OCI-M2 (cell line): Measurements from ENCODE around the gene DELE1.

Experiments used
- DNase-seq: peaks from one replicate; lab custom pipeline; 2025; ENCODE audit not compliant: unreplicated experiment; lab: John Stamatoyannopoulos, UW

The DELE1 gene

GRCh38 chr5:141954194-141954593 is 30.5 kb downstream of the DELE1 start:
- no peak for DNase-seq

GRCh38 chr5:141957367-141957996 is 33.8 kb downstream of the DELE1 start:
- no peak for DNase-seq

- DNase-seq = no peak
Measured at GRCh38 chr5:141958113-141958512, 34.4 kb downstream of the DELE1 start, which contains the start of gene PCDH12. PCDH12 (minus strand) TSS chr5:141958202; CDS start chr5:141957851, 351 bp downstream.

- no peak for DNase-seq
Measured at GRCh38 chr5:141958546-141959172, 35.0 kb downstream of the DELE1 start.

GRCh38 chr5:141960018-141960417 is 36.3 kb downstream of the DELE1 start:
- no peak for DNase-seq

GRCh38 chr5:141960449-141961323 is 37.0 kb downstream of the DELE1 start:
- DNase-seq = peak; percentile 7

- no peak for DNase-seq
Measured at GRCh38 chr5:141961466-141961865, 37.8 kb downstream of the DELE1 start.

- DNase-seq = no peak
Measured at GRCh38 chr5:141963701-141964100, 40.0 kb downstream of the DELE1 start.

- DNase-seq = no peak
Measured at GRCh38 chr5:141965071-141965470, 41.4 kb downstream of the DELE1 start.

DNA sequence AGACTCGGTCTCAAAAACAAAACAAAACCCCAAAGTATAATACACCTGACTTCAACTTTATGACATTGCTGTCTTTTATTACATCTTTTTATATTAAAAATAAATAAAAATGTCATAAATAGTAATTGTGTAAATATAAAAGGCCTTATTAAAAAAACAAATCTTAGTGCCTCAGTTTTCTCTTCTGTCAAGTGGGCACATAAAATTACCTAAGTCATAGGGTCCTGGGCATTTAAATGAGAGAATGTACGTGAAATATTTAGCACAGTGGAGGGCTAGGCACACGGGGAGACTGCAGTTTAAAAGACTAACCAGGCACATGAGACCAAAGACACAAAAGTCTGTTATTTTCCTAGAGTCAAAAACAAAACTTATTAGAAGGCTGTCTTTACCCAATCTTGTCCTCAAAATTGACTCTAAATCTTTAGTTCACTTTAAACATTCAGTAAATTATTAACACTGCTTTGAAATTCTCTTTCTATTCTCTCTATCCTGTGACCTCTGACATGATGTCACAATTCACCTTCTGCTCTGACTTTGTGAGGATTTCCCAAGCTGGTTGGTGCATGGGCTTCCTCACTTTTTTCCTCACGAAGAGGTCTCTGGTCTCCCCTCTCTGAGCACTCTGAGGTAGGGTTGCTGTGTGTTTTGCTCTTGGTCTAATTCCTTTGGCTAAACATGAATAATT is 42.7 kb downstream of the DELE1 start:
- DNase-seq = no peak

GRCh38 chr5:141966963-141967333 is 43.3 kb downstream of the DELE1 start:
- no peak for DNase-seq

DNA sequence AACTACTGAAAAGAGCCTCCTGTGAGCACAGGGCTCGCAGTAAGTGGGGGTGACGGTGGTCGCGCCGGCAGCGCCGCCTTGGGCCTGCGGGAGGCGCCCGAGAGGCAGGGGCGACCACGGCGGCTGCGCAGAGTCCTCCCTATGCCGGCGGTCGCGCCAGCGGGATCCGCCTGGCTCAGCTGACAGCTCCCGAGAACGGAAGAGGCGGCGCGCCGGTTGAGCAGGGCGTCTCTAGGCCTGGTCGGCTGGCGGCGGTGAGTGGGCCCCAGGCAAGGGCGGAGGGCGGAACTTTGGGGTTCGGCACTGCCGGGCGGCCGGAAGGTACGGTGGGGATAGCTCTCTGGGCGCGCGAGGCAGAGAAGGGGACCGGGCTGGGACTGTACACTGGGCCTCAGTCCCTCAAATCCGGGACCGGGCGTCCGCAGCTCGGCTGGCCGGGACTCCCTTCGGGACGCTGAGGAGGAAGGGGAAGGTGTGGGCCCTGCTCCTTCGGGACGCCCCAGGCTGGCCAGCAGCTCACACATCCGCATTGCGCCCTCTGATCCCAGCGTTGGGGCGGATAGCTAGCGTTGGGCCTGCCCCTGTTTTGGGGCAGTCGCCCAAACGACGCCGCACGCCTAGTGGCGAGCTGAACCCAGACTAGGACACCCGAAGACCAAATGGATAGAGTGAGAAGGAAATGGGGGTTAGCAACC is 45.4 kb downstream of the DELE1 start, which contains the start of gene RNF14:
RNF14 (plus strand) TSS at position 192 of the 695 bp plus-strand sequence. CDS start 4,484 bp downstream, outside the sequence.
- peak; percentile 38 for DNase-seq

- DNase-seq = peak; percentile 7
Measured at GRCh38 chr5:141969783-141970771, 46.4 kb downstream of the DELE1 start.

DNA sequence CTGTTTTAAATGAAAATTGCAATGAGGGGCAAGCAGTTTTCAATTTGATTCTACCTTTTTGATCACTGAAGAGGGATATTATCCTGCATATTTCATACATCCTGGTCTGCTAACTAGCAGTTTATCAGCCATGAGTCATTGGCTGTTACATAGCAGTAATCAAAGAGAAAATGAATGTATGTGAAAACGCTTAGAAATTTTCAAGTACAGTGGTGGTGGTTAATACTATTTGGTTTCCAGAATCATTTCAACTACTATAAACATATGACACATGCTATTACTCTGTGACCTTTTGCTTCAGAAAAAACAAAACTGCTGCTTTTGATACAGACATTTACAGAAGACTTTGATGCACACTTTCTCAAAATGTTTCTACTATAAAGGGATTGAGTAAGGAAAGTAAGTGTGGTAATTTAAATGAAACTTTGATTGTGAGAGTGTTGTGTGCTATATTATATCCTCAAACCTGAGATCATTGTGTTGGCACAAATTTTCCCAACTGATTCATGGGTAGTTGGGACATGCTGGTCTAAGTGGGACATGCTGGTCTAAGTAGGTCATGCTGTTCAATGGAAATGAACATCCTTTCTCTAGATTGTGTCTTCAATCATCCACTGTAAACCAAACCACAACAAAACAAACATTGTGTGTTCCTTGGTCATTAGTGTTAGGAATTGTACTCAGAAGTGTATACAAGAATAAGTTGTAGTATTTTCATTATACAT is 50.4 kb downstream of the DELE1 start:
- DNase-seq = no peak

DNA sequence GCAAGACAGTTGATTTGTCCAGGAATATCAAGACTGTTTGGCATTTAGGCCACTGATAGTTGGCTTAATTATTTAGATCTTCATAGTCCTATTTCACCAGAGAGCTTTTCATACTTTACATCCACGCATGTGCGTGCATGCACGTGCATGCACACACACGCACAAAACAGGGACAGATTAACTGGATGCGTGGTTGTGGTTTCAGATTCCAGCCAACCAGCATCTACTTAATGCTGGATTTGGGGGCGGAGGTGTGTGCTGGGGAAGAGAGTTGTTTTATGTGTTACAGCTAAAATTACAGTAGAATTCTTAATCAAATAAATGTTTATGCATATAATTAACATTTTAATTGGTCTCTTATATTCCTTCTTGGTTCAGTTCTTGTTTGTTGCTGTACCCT is 52.5 kb downstream of the DELE1 start:
- DNase-seq = no peak

GRCh38 chr5:141978389-141978788 is 54.7 kb downstream of the DELE1 start:
- no peak for DNase-seq

GRCh38 chr5:141982626-141983025 is 59.0 kb downstream of the DELE1 start:
- DNase-seq = no peak

GRCh38 chr5:141986072-141986471 is 62.4 kb downstream of the DELE1 start:
- DNase-seq = no peak

- DNase-seq = no peak
Measured at GRCh38 chr5:141989720-141990119, 66.0 kb downstream of the DELE1 start.
